Neural progenitor cell (in vitro differentiated cells): Measurements from ENCODE around the gene TSPAN18. TPM values are rescaled to one million over a fixed set of nuclear protein-coding genes. Genes with fewer than 3 reads are reported as not detected.

Experiments
- DNase-seq: peaks from one replicate; pipeline ENCODE4 v3.0.0-alpha.2; 2016; ENCODE audit warnings: low spot score
- H2AFZ ChIP-seq: fragments of 200-600 bp; sonication (generic); replicated peaks from 2 replicates; pipeline ENCODE4 v1.6.1; 2016; ENCODE audit warnings: antibody characterized with exemption
- H3F3A ChIP-seq: fragments of 200-600 bp; sonication (generic); 2 replicates; pipeline ENCODE4 v1.6.1; 2016; ENCODE audit warnings: antibody characterized with exemption, low read depth
- H3K27ac ChIP-seq: fragments of 200-600 bp; sonication (generic); 2 replicates; pipeline ENCODE4 v1.5.1; 2016; ENCODE audit warnings: mild to moderate bottlenecking
- H3K27me3 ChIP-seq: fragments of 200-600 bp; sonication (generic); 2 replicates; pipeline ENCODE4 v1.6.1; 2016; ENCODE audit warnings: mild to moderate bottlenecking, moderate library complexity
- H3K36me3 ChIP-seq: fragments of 200-600 bp; sonication (generic); 2 replicates; pipeline ENCODE4 v1.5.1; 2016
- H3K4me1 ChIP-seq: fragments of 200-600 bp; sonication (generic); 2 replicates; pipeline ENCODE4 v1.6.1; 2016; ENCODE audit warnings: mixed run types
- H3K4me2 ChIP-seq: fragments of 200-600 bp; sonication (generic); 2 replicates; pipeline ENCODE4 v1.6.1; 2016
- H3K4me3 ChIP-seq: fragments of 200-600 bp; sonication (generic); 2 replicates; pipeline ENCODE4 v1.5.1; 2016
- H3K79me2 ChIP-seq: fragments of 200-600 bp; sonication (generic); 2 replicates; pipeline ENCODE4 v1.6.1; 2016; ENCODE audit warnings: low read depth
- H3K9ac ChIP-seq: fragments of 200-600 bp; sonication (generic); 2 replicates; pipeline ENCODE4 v1.6.1; 2016
- H3K9me3 ChIP-seq: fragments of 200-600 bp; sonication (generic); 2 replicates; pipeline ENCODE4 v1.5.1; 2016; ENCODE audit warnings: low read depth
- H4K20me1 ChIP-seq: fragments of 200-600 bp; sonication (generic); 2 replicates; pipeline ENCODE4 v1.6.1; 2016; ENCODE audit warnings: low read depth
- H3K27ac Mint-ChIP-seq: 3 replicates; pipeline ENCODE4 v1.8.0; 2021; ENCODE audit warnings: mixed read lengths
- H3K27me3 Mint-ChIP-seq: 2 replicates; pipeline ENCODE4 v1.8.0; 2022; ENCODE audit warnings: low read depth, mild to moderate bottlenecking, inconsistent platforms, moderate library complexity, mixed read lengths; ENCODE audit not compliant: insufficient read depth
- H3K36me3 Mint-ChIP-seq: 3 replicates; pipeline ENCODE4 v1.8.0; 2021; ENCODE audit warnings: mixed read lengths
- H3K4me1 Mint-ChIP-seq: 3 replicates; pipeline ENCODE4 v1.8.0; 2021; ENCODE audit warnings: mixed read lengths
- H3K4me3 Mint-ChIP-seq: 3 replicates; pipeline ENCODE4 v1.8.0; 2021; ENCODE audit warnings: mild to moderate bottlenecking, moderate library complexity, mixed read lengths
- H3K9me3 Mint-ChIP-seq: 3 replicates; pipeline ENCODE4 v1.8.0; 2020; ENCODE audit warnings: mixed read lengths
- CTCF ChIP-seq: fragments of 200-600 bp; sonication (generic); IDR thresholded peaks from 2 replicates; pipeline ENCODE4 v1.5.1; 2017; ENCODE audit warnings: antibody characterized with exemption, mild to moderate bottlenecking
- EZH2 ChIP-seq: fragments of 200-600 bp; sonication (generic); IDR thresholded peaks from 2 replicates; pipeline ENCODE4 v1.6.1; 2017; ENCODE audit warnings: antibody characterized with exemption, mild to moderate bottlenecking, moderate library complexity
- EZH2phosphoT487 ChIP-seq: fragments of 200-600 bp; sonication (generic); IDR thresholded peaks from 2 replicates; pipeline ENCODE4 v1.6.1; 2017; ENCODE audit warnings: antibody characterized with exemption
- total RNA-seq: library from RNA; depleted of rRNA; stranded (reverse); fragments of >200 nt; gene quantifications from 2 replicates; pipeline ENCODE4 v1.2.3, GENCODE V29; 2015; ENCODE audit warnings: low replicate concordance

TSPAN18 gene
- total RNA-seq, 1 donor from 2014 or later, result 16.5 TPM

GRCh38 chr11:44771841-44772240 lies 45.1 kb downstream of the TSPAN18 start:
- DNase-seq, result no peak
- H3K36me3 Mint-ChIP-seq, result peaks cover 28% of the 10 kb centered on the region
- Histone ChIP-seq H3K79me2 (peaks cover 4% of the 10 kb centered on the region), H3K27me3 (no peaks in the 10 kb centered on the region), H3F3A (peaks cover 9% of the 10 kb centered on the region), H3K9me3 (peaks cover 6% of the 10 kb centered on the region), H3K4me3 (no peak overlapping the region), H4K20me1 (peaks cover 34% of the 10 kb centered on the region), H3K27ac (no peak overlapping the region), H3K4me2 (no peak overlapping the region), H3K9ac (no peak overlapping the region), H3K4me1 (peaks cover 16% of the 10 kb centered on the region), H3K36me3 (peaks cover 11% of the 10 kb centered on the region), H2AFZ (no peak overlapping the region)
- H3K4me3 Mint-ChIP-seq, result no peak overlapping the region
- no peaks in the 10 kb centered on the region for H3K27me3 Mint-ChIP-seq
- peaks cover 29% of the 10 kb centered on the region for H3K4me1 Mint-ChIP-seq
- no peak for TF ChIP-seq EZH2
- no peak for TF ChIP-seq CTCF
- TF ChIP-seq EZH2phosphoT487, result no peak
- no peak overlapping the region for H3K27ac Mint-ChIP-seq
- H3K9me3 Mint-ChIP-seq, result peaks cover 15% of the 10 kb centered on the region

DNA sequence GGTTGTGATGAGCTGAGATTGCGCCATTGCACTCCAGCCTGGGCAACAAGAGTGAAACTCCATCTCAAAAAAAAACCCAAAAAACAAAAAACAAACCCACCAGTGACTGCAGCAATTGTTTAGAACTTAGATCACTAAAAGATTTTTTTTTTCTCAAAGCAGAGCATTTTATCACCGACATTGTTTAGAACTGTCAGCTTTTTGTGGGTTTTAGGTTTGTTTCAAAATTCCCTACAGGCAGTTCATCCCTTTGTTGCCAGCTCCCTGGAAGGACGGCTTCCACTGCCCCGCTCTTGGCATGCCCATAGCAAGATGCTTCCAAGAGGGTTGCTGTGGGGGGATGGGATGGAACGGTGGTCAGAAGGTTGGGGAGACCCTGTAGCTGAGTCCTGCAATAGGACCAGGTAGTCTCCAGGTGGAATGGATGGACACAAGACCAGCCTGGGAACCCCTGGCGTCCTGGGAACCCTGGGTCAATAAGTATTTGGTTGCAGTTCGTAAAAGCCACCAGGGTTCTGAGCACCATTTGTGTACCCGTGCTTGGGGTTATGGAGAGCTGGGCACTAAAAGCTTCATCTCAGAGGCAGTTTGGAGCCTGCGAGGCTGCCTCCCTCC lies 46.7 kb downstream of the TSPAN18 start:
- TF ChIP-seq CTCF (no peak), EZH2phosphoT487 (no peak), EZH2 (no peak)
- H3K27me3 ChIP-seq, result no peaks in the 10 kb centered on the region
- peaks cover under 1% of the 10 kb centered on the region for H3K36me3 ChIP-seq
- peaks cover 28% of the 10 kb centered on the region for H3K4me1 ChIP-seq
- H3F3A ChIP-seq, result peaks cover 9% of the 10 kb centered on the region
- H3K4me2 ChIP-seq, result no peak overlapping the region
- Mint-ChIP-seq H3K27me3 (no peaks in the 10 kb centered on the region), H3K4me3 (no peak overlapping the region), H3K36me3 (peaks cover 13% of the 10 kb centered on the region), H3K4me1 (peaks cover 42% of the 10 kb centered on the region), H3K27ac (no peak overlapping the region), H3K9me3 (peaks cover 2% of the 10 kb centered on the region)
- H4K20me1 ChIP-seq, result peaks cover 49% of the 10 kb centered on the region
- H3K79me2 ChIP-seq, result peaks cover 4% of the 10 kb centered on the region
- no peak for DNase-seq
- H3K9ac ChIP-seq, result no peak overlapping the region
- no peak overlapping the region for H3K4me3 ChIP-seq
- H3K27ac ChIP-seq, result no peak overlapping the region
- H3K9me3 ChIP-seq, result no peaks in the 10 kb centered on the region
- H2AFZ ChIP-seq, result no peak overlapping the region

GRCh38 chr11:44774108-44774507 lies 47.3 kb downstream of the TSPAN18 start:
- H3K9ac ChIP-seq, result no peak overlapping the region
- peaks cover 9% of the 10 kb centered on the region for H3F3A ChIP-seq
- peaks cover 50% of the 10 kb centered on the region for H4K20me1 ChIP-seq
- TF ChIP-seq CTCF, result no peak
- no peak for TF ChIP-seq EZH2phosphoT487
- TF ChIP-seq EZH2, result no peak
- H3K36me3 ChIP-seq, result no peaks in the 10 kb centered on the region
- H2AFZ ChIP-seq, result no peak overlapping the region
- no peak overlapping the region for H3K4me2 ChIP-seq
- H3K4me1 ChIP-seq, result peaks cover 28% of the 10 kb centered on the region
- peaks cover 4% of the 10 kb centered on the region for H3K79me2 ChIP-seq
- no peak overlapping the region for H3K27ac ChIP-seq
- H3K4me3 ChIP-seq, result no peak overlapping the region
- Mint-ChIP-seq H3K4me1 (peaks cover 42% of the 10 kb centered on the region), H3K36me3 (peaks cover 9% of the 10 kb centered on the region), H3K27me3 (no peaks in the 10 kb centered on the region), H3K27ac (no peak overlapping the region), H3K4me3 (no peak overlapping the region), H3K9me3 (no peaks in the 10 kb centered on the region)
- DNase-seq, result no peak
- no peaks in the 10 kb centered on the region for H3K9me3 ChIP-seq
- no peaks in the 10 kb centered on the region for H3K27me3 ChIP-seq
